ENCODE measurements around the gene YY1. TPM values are rescaled to one million over a fixed set of nuclear protein-coding genes. Genes with fewer than 3 reads are reported as not detected.

YY1 gene
- total and polyA plus RNA-seq, 10 donors, result 28.4 to 64.1 (median 56.9) TPM

DNA sequence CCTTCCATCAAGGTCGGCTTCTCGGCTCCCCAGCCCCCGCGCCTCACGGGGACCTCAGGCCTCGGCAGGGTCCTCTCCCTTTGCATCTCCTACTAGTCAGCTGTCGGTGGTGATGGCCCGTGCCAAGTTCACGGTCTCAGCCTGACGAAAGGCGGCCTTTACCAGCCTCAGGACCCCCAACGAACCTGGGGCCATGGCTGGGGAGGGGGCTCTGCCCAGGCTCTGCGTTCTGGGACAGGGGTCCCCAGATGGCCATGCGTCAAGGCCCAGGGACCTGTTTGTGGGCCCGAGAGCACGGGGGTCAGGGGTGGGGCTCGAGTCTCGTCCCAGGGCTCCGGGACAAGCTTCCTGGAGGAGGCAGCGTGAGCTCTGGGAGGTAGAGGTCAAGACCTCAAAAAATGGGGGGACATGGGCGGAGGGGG lies 46.7 kb upstream of the YY1 start:
- no peaks in the 10 kb centered on the region for H3K9me3 ChIP-seq
- no peak for TF ChIP-seq POLR2AphosphoS5 (IDR thresholded peaks at IDR 0.05)
- peak overlapping the region in 7 of 8 donors; percentile 17 to 64 (median 32) for H3K4me3 ChIP-seq
- H3K27me3 ChIP-seq (replicated peaks in 1 of 7), result no peaks in the 10 kb centered on the region
- H3K36me3 ChIP-seq, result no peaks in the 10 kb centered on the region
- DNase-seq, result peak; percentile 89
- H3K4me1 ChIP-seq, result peaks cover 3 to 23% (median 17%) of the 10 kb centered on the region in 6 donors
- H3K27ac ChIP-seq, result peak overlapping the region; percentile 70 to 94 (median 92)
- whole genome bisulfite sequencing, 5 donors, result 46 to 66% (median 54%) methylated on average over 18 to 21 of the region's 21 CpGs
- intact Hi-C loops (cut with DNase I; ENCODE audit: low total_unique reads), result loop anchor here (5.0 kb wide), 1 partner anchor 210 kb away; no protein-coding TSS in a partner anchor

GRCh38 chr14:100192672-100193416 lies 46.1 kb upstream of the YY1 start:
- 1 to 2% (median 1%) methylated on average over 19 to 62 of the region's 62 CpGs for WGBS, 5 donors

GRCh38 chr14:100193417-100194357 lies 45.3 kb upstream of the YY1 start:
- Histone ChIP-seq H3K27ac (peak overlapping the region; percentile 70 to 94 (median 92)), H3K4me3 (peak overlapping the region; percentile 10 to 64 (median 32)), H3K4me1 (peaks cover 3 to 23% (median 17%) of the 10 kb centered on the region in 6 donors), H3K9me3 (no peaks in the 10 kb centered on the region), H3K27me3 (replicated peaks in 1 of 7) (no peaks in the 10 kb centered on the region), H3K36me3 (no peaks in the 10 kb centered on the region)
- TF ChIP-seq, protein P1, sequence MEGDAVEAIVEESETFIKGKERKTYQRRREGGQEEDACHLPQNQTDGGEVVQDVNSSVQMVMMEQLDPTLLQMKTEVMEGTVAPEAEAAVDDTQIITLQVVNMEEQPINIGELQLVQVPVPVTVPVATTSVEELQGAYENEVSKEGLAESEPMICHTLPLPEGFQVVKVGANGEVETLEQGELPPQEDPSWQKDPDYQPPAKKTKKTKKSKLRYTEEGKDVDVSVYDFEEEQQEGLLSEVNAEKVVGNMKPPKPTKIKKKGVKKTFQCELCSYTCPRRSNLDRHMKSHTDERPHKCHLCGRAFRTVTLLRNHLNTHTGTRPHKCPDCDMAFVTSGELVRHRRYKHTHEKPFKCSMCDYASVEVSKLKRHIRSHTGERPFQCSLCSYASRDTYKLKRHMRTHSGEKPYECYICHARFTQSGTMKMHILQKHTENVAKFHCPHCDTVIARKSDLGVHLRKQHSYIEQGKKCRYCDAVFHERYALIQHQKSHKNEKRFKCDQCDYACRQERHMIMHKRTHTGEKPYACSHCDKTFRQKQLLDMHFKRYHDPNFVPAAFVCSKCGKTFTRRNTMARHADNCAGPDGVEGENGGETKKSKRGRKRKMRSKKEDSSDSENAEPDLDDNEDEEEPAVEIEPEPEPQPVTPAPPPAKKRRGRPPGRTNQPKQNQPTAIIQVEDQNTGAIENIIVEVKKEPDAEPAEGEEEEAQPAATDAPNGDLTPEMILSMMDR (IDR thresholded peaks at IDR 0.05 in 8 of 11, conservative IDR thresholded peaks at IDR 0.05 in 3 of 11), result no peak
- no peak for TF ChIP-seq POLR2AphosphoS5 (IDR thresholded peaks at IDR 0.05)
- no peak for TF ChIP-seq POLR2A (IDR thresholded peaks at IDR 0.05)
- DNase-seq, result no peak
- intact Hi-C loops (cut with DNase I; ENCODE audit: low total_unique reads), result loop anchor here (5.0 kb wide), 1 partner anchor 211 kb away; no protein-coding TSS in a partner anchor
- 64 to 67% (median 65%) methylated on average over 12 of the region's 12 CpGs for WGBS, 5 donors

More at GRCh38 chr14:100192672-100193416, 46.1 kb upstream of the YY1 start:
- no peaks in the 10 kb centered on the region for H3K27me3 ChIP-seq (replicated peaks in 1 of 7)
- TF ChIP-seq POLR2A (IDR thresholded peaks at IDR 0.05) (no peak), POLR2AphosphoS5 (IDR thresholded peaks at IDR 0.05) (peak; percentile 84 to 93 (median 87))
- TF ChIP-seq, protein P1 (IDR thresholded peaks at IDR 0.05 in 8 of 11, conservative IDR thresholded peaks at IDR 0.05 in 3 of 11), result peak; percentile 95 to 100 (median 99)
- intact Hi-C loops (cut with DNase I; ENCODE audit: low total_unique reads), result loop anchor here (5.0 kb wide), 1 partner anchor 211 kb away; no protein-coding TSS in a partner anchor
- H3K9me3 ChIP-seq, result no peaks in the 10 kb centered on the region
- peak overlapping the region; percentile 10 to 64 (median 32) for H3K4me3 ChIP-seq
- peak overlapping the region; percentile 70 to 94 (median 92) for H3K27ac ChIP-seq
- peaks cover 3 to 23% (median 17%) of the 10 kb centered on the region in 6 donors for H3K4me1 ChIP-seq
- H3K36me3 ChIP-seq, result no peaks in the 10 kb centered on the region
- peak; percentile 100 for DNase-seq

GRCh38 chr14:100199240-100199860 lies 39.6 kb upstream of the YY1 start:
- Histone ChIP-seq H3K4me3 (no peak overlapping the region), H3K36me3 (no peaks in the 10 kb centered on the region), H3K27me3 (replicated peaks in 1 of 7) (no peaks in the 10 kb centered on the region), H3K4me1 (no peaks in the 10 kb centered on the region), H3K9me3 (no peaks in the 10 kb centered on the region), H3K27ac (no peak overlapping the region)
- intact Hi-C loops (cut with DNase I; ENCODE audit: low total_unique reads), result no loop called here
- DNase-seq, result no peak
- 89 to 95% (median 91%) methylated on average over 8 of the region's 8 CpGs for WGBS, 5 donors
- TF ChIP-seq POLR2A (IDR thresholded peaks at IDR 0.05) (no peak), POLR2AphosphoS5 (IDR thresholded peaks at IDR 0.05) (no peak)
- TF ChIP-seq, protein P1 (IDR thresholded peaks at IDR 0.05 in 8 of 11, conservative IDR thresholded peaks at IDR 0.05 in 3 of 11), result no peak
